Keratinocyte (primary cell): ENCODE measurements around the gene ASTL. TPM values are rescaled to one million over a fixed set of nuclear protein-coding genes. Genes with fewer than 3 reads are reported as not detected.

Source experiments
- DNase-seq: peaks from one replicate; pipeline ENCODE4 v3.0.0-alpha.2; 2011; ENCODE audit warnings: low read depth, missing footprints, low spot score
- FAIRE-seq: peaks from 2 replicates; lab custom pipeline; 2011; peaks lifted over from hg19 to GRCh38; lab: Jason Lieb, UNC
- H2AFZ ChIP-seq: 2 replicates; pipeline ENCODE4 v1.6.0; 2012; ENCODE audit warnings: low read length, control low read depth, inconsistent platforms; ENCODE audit not compliant: control insufficient read depth
- H3K27ac ChIP-seq: 2 replicates; pipeline ENCODE4 v1.5.1; 2011; ENCODE audit warnings: low read length; ENCODE audit not compliant: control insufficient read depth, insufficient read depth
- H3K27me3 ChIP-seq: 3 replicates; pipeline ENCODE4 v1.6.0; 2011; ENCODE audit warnings: low read length; ENCODE audit not compliant: control insufficient read depth, insufficient read depth; ENCODE audit errors: extremely low read depth
- H3K36me3 ChIP-seq, 2 experiments: 2 replicates in 1 of 2; 3 replicates in 1 of 2; pipeline ENCODE4 v1.5.1; 2011; ENCODE audit warnings: low read length in 2 of 2, mild to moderate bottlenecking in 1 of 2; ENCODE audit not compliant: control insufficient read depth in 2 of 2, insufficient read depth in 2 of 2; ENCODE audit errors: extremely low read depth in 1 of 2
- H3K4me1 ChIP-seq: 3 replicates; pipeline ENCODE4 v1.5.1; 2011; ENCODE audit warnings: low read length; ENCODE audit not compliant: control insufficient read depth, insufficient read depth; ENCODE audit errors: extremely low read depth
- H3K4me2 ChIP-seq: 3 replicates; pipeline ENCODE4 v1.6.0; 2011; ENCODE audit warnings: low read depth, low read length; ENCODE audit not compliant: control insufficient read depth, insufficient read depth; ENCODE audit errors: extremely low read depth
- H3K4me3 ChIP-seq, 3 experiments: fragments of 200-600 bp in 1 of 3; sonication (generic) in 1 of 3; 2 replicates in 2 of 3; 3 replicates in 1 of 3; pipeline ENCODE4 v1.5.1; 2011 to 2016; ENCODE audit warnings: low read length in 3 of 3, mild to moderate bottlenecking in 3 of 3, control low read depth in 2 of 3, inconsistent platforms in 1 of 3, low read depth in 1 of 3, mixed read lengths in 1 of 3, mixed run types in 1 of 3, moderate library complexity in 1 of 3; ENCODE audit not compliant: control insufficient read depth in 2 of 3, insufficient read depth in 2 of 3; ENCODE audit errors: extremely low read depth in 1 of 3
- H3K79me2 ChIP-seq: 2 replicates; pipeline ENCODE4 v1.6.0; 2012; ENCODE audit warnings: low read length; ENCODE audit not compliant: control insufficient read depth, insufficient read depth
- H3K9ac ChIP-seq: 3 replicates; pipeline ENCODE4 v1.6.0; 2011; ENCODE audit warnings: low read length; ENCODE audit not compliant: control insufficient read depth, insufficient read depth; ENCODE audit errors: extremely low read depth
- H3K9me1 ChIP-seq: 3 replicates; pipeline ENCODE4 v1.6.0; 2011; ENCODE audit warnings: low read length; ENCODE audit not compliant: control insufficient read depth, insufficient read depth; ENCODE audit errors: extremely low read depth
- H3K9me3 ChIP-seq: 2 replicates; pipeline ENCODE4 v1.5.1; 2012; ENCODE audit warnings: low read depth, low read length; ENCODE audit not compliant: control insufficient read depth
- H4K20me1 ChIP-seq: 3 replicates; pipeline ENCODE4 v1.6.0; 2011; ENCODE audit warnings: low read length; ENCODE audit not compliant: control insufficient read depth, insufficient read depth; ENCODE audit errors: extremely low read depth
- EZH2 ChIP-seq: IDR thresholded peaks from one replicate; pipeline ENCODE4 v1.6.1; 2012; ENCODE audit warnings: inconsistent platforms, mild to moderate bottlenecking, low read length, moderate library complexity
- dilution Hi-C: fragments of 300-500 bp; cut with MboI; formaldehyde crosslinking; loops from one replicate; pipeline ENCODE4 v1.7.0; 2020; ENCODE audit warnings: low sequenced_read_pairs; ENCODE audit not compliant: extremely low pct_ligation_motif_present
- polyA plus RNA-seq, 5 experiments: library from polyadenylated mRNA; depleted of rRNA in 3 of 5; stranded (reverse) in 3 of 5; stranded (forward) in 1 of 5; unstranded in 1 of 5; fragments of >200 nt; gene quantifications; 1 replicate in 1 of 5; 2 replicates in 3 of 5; 3 replicates in 1 of 5; pipeline versions ENCODE4 v1.2.1 to v1.2.3, GENCODE V29; 2011 to 2012; ENCODE audit warnings: missing spikeins in 2 of 5, low read depth in 1 of 5, low replicate concordance in 1 of 5
- TF ChIP-seq, protein P1 (sequence below), 3 experiments: IDR thresholded peaks in 1 of 3; conservative IDR thresholded peaks in 1 of 3; optimal IDR thresholded peaks in 1 of 3; 2 replicates in 2 of 3; 3 replicates in 1 of 3; pipeline versions ENCODE3 to v1.5.1; 2011; ENCODE audit warnings: low read length in 3 of 3, mild to moderate bottlenecking in 3 of 3, moderate library complexity in 2 of 3, control low read depth in 1 of 3, inconsistent platforms in 1 of 3; ENCODE audit not compliant: insufficient read depth in 2 of 3; ENCODE audit errors: extremely low read depth in 1 of 3

Gene ASTL
- polyA plus RNA-seq, 1 donor (not counting 4 experiments of a cell fraction or from before 2014, with no cell fraction given) = not detected

DNA sequence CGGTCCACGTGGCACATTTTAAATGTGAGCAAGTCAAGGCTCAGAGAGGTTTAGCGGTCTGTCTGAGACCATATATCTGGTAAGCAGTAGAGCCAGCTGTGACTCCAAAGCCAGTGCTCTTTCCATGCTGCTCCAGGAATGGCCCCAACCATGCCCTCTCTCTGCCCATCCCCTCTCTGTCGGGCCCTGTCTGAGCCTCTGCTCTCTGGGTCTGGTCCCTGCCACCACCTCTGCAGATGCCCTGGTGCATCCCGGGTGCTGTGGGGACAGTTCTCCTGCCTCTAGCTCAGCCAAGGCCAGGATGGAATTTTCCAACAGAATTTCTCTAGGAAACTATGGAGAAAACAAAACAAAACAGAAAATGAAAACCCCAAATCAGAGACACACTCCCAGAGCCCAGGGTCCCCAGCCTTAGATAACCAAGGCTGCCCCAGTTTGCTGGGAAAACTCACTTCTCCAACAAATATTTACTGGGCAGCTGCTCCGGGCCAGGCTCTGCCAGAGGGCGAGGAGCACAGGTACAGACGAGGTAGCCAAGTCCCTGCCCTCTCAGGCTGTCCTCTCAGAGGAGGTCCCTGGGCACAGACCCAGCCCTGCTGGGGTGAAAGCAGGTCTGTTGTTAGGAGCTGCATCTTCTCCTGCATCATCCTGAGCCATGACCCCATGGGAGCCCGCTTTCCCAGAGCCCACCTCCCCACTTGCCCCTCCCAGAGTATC lies 31.2 kb downstream of the ASTL start:
- Histone ChIP-seq H3K27ac (no peak overlapping the region), H2AFZ (no peak overlapping the region), H3K4me1 (no peaks in the 10 kb centered on the region), H3K27me3 (peaks cover 20% of the 10 kb centered on the region), H3K9ac (no peak overlapping the region), H3K9me1 (no peaks in the 10 kb centered on the region), H3K79me2 (no peaks in the 10 kb centered on the region), H4K20me1 (no peaks in the 10 kb centered on the region), H3K4me2 (no peak overlapping the region), H3K4me3 (no peak overlapping the region), H3K9me3 (peaks cover 3% of the 10 kb centered on the region), H3K36me3 (no peaks in the 10 kb centered on the region)
- dilution Hi-C loops = no loop called here
- DNase-seq (no peak), FAIRE-seq (no peak)
- TF ChIP-seq EZH2 = no peak
- TF ChIP-seq, protein P1, sequence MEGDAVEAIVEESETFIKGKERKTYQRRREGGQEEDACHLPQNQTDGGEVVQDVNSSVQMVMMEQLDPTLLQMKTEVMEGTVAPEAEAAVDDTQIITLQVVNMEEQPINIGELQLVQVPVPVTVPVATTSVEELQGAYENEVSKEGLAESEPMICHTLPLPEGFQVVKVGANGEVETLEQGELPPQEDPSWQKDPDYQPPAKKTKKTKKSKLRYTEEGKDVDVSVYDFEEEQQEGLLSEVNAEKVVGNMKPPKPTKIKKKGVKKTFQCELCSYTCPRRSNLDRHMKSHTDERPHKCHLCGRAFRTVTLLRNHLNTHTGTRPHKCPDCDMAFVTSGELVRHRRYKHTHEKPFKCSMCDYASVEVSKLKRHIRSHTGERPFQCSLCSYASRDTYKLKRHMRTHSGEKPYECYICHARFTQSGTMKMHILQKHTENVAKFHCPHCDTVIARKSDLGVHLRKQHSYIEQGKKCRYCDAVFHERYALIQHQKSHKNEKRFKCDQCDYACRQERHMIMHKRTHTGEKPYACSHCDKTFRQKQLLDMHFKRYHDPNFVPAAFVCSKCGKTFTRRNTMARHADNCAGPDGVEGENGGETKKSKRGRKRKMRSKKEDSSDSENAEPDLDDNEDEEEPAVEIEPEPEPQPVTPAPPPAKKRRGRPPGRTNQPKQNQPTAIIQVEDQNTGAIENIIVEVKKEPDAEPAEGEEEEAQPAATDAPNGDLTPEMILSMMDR (optimal IDR thresholded peaks at IDR 0.05 in 1 of 3, IDR thresholded peaks at IDR 0.05 in 1 of 3, conservative IDR thresholded peaks at IDR 0.05 in 1 of 3; ENCODE audit: extremely low read depth in 1 of 3, insufficient read depth in 2 of 3, low read length in 3 of 3) = no peak

DNA sequence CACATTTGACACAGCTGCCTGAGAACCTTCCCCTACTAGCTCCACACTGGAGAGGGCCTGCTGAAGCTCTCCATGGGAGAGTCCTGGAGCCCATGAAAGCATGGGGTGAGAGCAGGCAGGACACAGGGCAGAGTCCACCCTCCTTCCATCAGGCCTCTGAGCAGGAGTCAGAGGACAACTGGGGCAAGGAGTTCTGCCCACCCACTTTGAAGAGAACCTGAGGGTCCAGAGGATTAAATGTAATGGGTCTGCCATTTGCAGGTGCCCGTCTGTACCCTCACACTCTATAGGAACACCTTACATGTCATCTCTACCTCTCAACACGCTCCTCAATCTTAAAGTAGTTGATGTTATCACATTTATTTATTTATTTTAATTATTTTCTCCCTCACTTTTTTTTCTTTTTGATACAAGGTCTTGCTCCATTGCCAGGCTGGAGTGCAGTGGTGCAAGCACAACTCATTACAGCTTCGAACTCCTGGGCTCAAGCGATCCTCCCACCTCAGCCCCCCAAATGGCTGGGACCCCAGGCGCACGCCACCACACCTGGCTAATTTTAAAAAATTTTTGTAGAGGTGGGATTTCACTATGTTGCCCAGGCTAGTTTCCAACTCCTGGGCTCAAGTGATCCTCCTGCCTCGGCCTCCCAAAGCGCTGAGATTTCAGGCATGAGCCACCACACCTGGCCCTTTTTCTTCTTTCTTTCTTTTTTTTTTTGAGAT lies 32.1 kb downstream of the ASTL start:
- Histone ChIP-seq H3K4me2 (no peak overlapping the region), H3K27ac (no peak overlapping the region), H4K20me1 (no peaks in the 10 kb centered on the region), H3K79me2 (no peaks in the 10 kb centered on the region), H3K9ac (no peak overlapping the region), H3K4me3 (no peak overlapping the region), H3K27me3 (peaks cover 20% of the 10 kb centered on the region), H3K9me1 (no peaks in the 10 kb centered on the region), H3K4me1 (no peaks in the 10 kb centered on the region), H3K9me3 (peaks cover 3% of the 10 kb centered on the region), H3K36me3 (no peaks in the 10 kb centered on the region), H2AFZ (no peak overlapping the region)
- no peak for FAIRE-seq
- DNase-seq = no peak
- dilution Hi-C loops = no loop called here
- TF ChIP-seq, protein P1 (optimal IDR thresholded peaks at IDR 0.05 in 1 of 3, IDR thresholded peaks at IDR 0.05 in 1 of 3, conservative IDR thresholded peaks at IDR 0.05 in 1 of 3; ENCODE audit: extremely low read depth in 1 of 3, insufficient read depth in 2 of 3, low read length in 3 of 3) = no peak
- TF ChIP-seq EZH2 = no peak
